Mesenchymal stem cell (in vitro differentiated cells and primary cell): Measurements from ENCODE around the gene KRIT1.

ENCODE experiments used
- DNase-seq: peaks from one replicate; pipeline ENCODE4 v3.0.0-alpha.2; 2013
- H2AFZ ChIP-seq: one replicate; pipeline ENCODE4 v1.6.1; 2013; ENCODE audit warnings: low read depth, mild to moderate bottlenecking, control low read depth, inconsistent platforms, low read length, moderate library complexity
- H2AK5ac ChIP-seq: 2 replicates; pipeline ENCODE4 v1.6.1; 2013; ENCODE audit warnings: low read length, moderate library complexity, mild to moderate bottlenecking, inconsistent platforms; ENCODE audit not compliant: severe bottlenecking
- H2BK120ac ChIP-seq: one replicate; pipeline ENCODE4 v1.6.1; 2013; ENCODE audit warnings: low read depth, mild to moderate bottlenecking, inconsistent platforms, low read length, moderate library complexity
- H2BK12ac ChIP-seq, 2 experiments: one replicate each; pipeline ENCODE4 v1.6.1; 2013; ENCODE audit warnings: inconsistent platforms in 2 of 2, low read length in 2 of 2, mild to moderate bottlenecking in 2 of 2, moderate library complexity in 2 of 2, control low read depth in 1 of 2
- H2BK15ac ChIP-seq: one replicate; pipeline ENCODE4 v1.6.1; 2013; ENCODE audit warnings: mild to moderate bottlenecking, low read depth, inconsistent platforms; ENCODE audit not compliant: poor library complexity, severe bottlenecking
- H2BK5ac ChIP-seq: 2 replicates; pipeline ENCODE4 v1.6.1; 2013; ENCODE audit warnings: low read depth, mild to moderate bottlenecking, low read length, control low read depth, inconsistent platforms; ENCODE audit not compliant: poor library complexity, severe bottlenecking
- H3K14ac ChIP-seq, 2 experiments: one replicate each; pipeline ENCODE4 v1.6.1; 2013; ENCODE audit warnings: inconsistent platforms in 2 of 2, low read length in 2 of 2, control low read depth in 1 of 2, mild to moderate bottlenecking in 1 of 2, moderate library complexity in 1 of 2
- H3K18ac ChIP-seq, 2 experiments: one replicate each; pipeline ENCODE4 v1.6.1; 2013; ENCODE audit warnings: inconsistent platforms in 2 of 2, low read length in 2 of 2, control low read depth in 1 of 2, low read depth in 1 of 2, mild to moderate bottlenecking in 1 of 2
- H3K23ac ChIP-seq, 2 experiments: one replicate each; pipeline ENCODE4 v1.6.1; 2013; ENCODE audit warnings: inconsistent platforms in 2 of 2, low read length in 2 of 2, mild to moderate bottlenecking in 2 of 2, moderate library complexity in 2 of 2, control low read depth in 1 of 2
- H3K27ac ChIP-seq: 2 replicates; pipeline ENCODE4 v1.5.1; 2013; ENCODE audit warnings: mild to moderate bottlenecking, moderate library complexity, low read length, control low read depth, inconsistent platforms; ENCODE audit not compliant: poor library complexity, severe bottlenecking
- H3K27me3 ChIP-seq, 2 experiments: 2 replicates each; pipeline versions ENCODE4 v1.6.1 to v1.7.0; 2013; ENCODE audit warnings: low read length in 2 of 2, mild to moderate bottlenecking in 2 of 2, moderate library complexity in 2 of 2, control low read depth in 1 of 2, inconsistent platforms in 1 of 2; ENCODE audit not compliant: control insufficient read depth in 1 of 2, insufficient read depth in 1 of 2
- H3K36me3 ChIP-seq, 2 experiments: 2 replicates each; pipeline versions ENCODE4 v1.6.1 to v1.7.0; 2013; ENCODE audit warnings: low read length in 2 of 2, control low read depth in 1 of 2, inconsistent platforms in 1 of 2, low read depth in 1 of 2, mild to moderate bottlenecking in 1 of 2; ENCODE audit not compliant: insufficient read depth in 2 of 2, control insufficient read depth in 1 of 2
- H3K4ac ChIP-seq, 2 experiments: one replicate each; pipeline ENCODE4 v1.6.1; 2013; ENCODE audit warnings: inconsistent platforms in 2 of 2, low read length in 2 of 2, mild to moderate bottlenecking in 2 of 2, moderate library complexity in 2 of 2, control low read depth in 1 of 2, low read depth in 1 of 2
- H3K4me1 ChIP-seq: 2 replicates; pipeline ENCODE4 v1.6.1; 2013; ENCODE audit warnings: low read depth, low read length, control low read depth; ENCODE audit not compliant: control insufficient read depth, insufficient read depth
- H3K4me2 ChIP-seq: 2 replicates; pipeline ENCODE4 v1.6.1; 2013; ENCODE audit warnings: low read length, mild to moderate bottlenecking, inconsistent platforms; ENCODE audit not compliant: poor library complexity, severe bottlenecking
- H3K4me3 ChIP-seq, 2 experiments: 2 replicates each; pipeline versions ENCODE4 v1.5.1 to v1.7.0; 2013; ENCODE audit warnings: low read length in 2 of 2, mild to moderate bottlenecking in 2 of 2, control low read depth in 1 of 2, low read depth in 1 of 2; ENCODE audit not compliant: insufficient read depth in 1 of 2
- H3K79me1 ChIP-seq: replicated peaks from 2 replicates; pipeline ENCODE4 v1.6.1; 2013; ENCODE audit warnings: mild to moderate bottlenecking, control low read depth, low read length, inconsistent platforms; ENCODE audit not compliant: poor library complexity, severe bottlenecking
- H3K9ac ChIP-seq: 2 replicates; pipeline ENCODE4 v1.7.0; 2013; ENCODE audit warnings: mild to moderate bottlenecking, low read length, moderate library complexity
- H3K9me3 ChIP-seq: 2 replicates; pipeline ENCODE4 v1.7.0; 2013; ENCODE audit warnings: mild to moderate bottlenecking, low read length; ENCODE audit not compliant: control insufficient read depth
- H4K8ac ChIP-seq: one replicate; pipeline ENCODE4 v1.6.1; 2013; ENCODE audit warnings: inconsistent platforms, mild to moderate bottlenecking, low read length, moderate library complexity
- H4K91ac ChIP-seq: one replicate; pipeline ENCODE4 v1.6.1; 2013; ENCODE audit warnings: mild to moderate bottlenecking, low read length, inconsistent platforms
- WGBS: methylation state at CpG from one replicate; pipeline ENCODE4 v1.1.7; 2013; ENCODE audit warnings: mixed read lengths; 5-methylcytosine and 5-hydroxymethylcytosine counted together

Gene KRIT1

GRCh38 chr7:92230547-92230946 lies 15.2 kb downstream of the KRIT1 start:
- no peak overlapping the region for H3K4me2 ChIP-seq
- no peak overlapping the region for H3K9ac ChIP-seq
- H2BK5ac ChIP-seq: no peak overlapping the region
- H3K4ac ChIP-seq: no peak overlapping the region
- no peak overlapping the region for H2BK12ac ChIP-seq
- no peak overlapping the region for H3K4me3 ChIP-seq
- no peak overlapping the region for H2BK120ac ChIP-seq
- H2AK5ac ChIP-seq: no peak overlapping the region
- no peaks in the 10 kb centered on the region for H3K27me3 ChIP-seq
- no peak overlapping the region for H3K14ac ChIP-seq
- H3K4me1 ChIP-seq: no peaks in the 10 kb centered on the region
- H4K91ac ChIP-seq: no peak overlapping the region
- no peak overlapping the region for H3K27ac ChIP-seq
- H3K9me3 ChIP-seq: peaks cover 4% of the 10 kb centered on the region
- 85% methylated on average over 2 of the region's 2 CpGs for WGBS
- H3K18ac ChIP-seq: no peak overlapping the region
- H3K36me3 ChIP-seq: peaks cover 8 to 93% of the 10 kb centered on the region in 2 experiments
- H2AFZ ChIP-seq: no peak overlapping the region
- H3K79me1 ChIP-seq: peaks cover 7% of the 10 kb centered on the region
- DNase-seq: no peak
- no peak overlapping the region for H4K8ac ChIP-seq
- H2BK15ac ChIP-seq: no peak overlapping the region
- no peak overlapping the region for H3K23ac ChIP-seq

DNA sequence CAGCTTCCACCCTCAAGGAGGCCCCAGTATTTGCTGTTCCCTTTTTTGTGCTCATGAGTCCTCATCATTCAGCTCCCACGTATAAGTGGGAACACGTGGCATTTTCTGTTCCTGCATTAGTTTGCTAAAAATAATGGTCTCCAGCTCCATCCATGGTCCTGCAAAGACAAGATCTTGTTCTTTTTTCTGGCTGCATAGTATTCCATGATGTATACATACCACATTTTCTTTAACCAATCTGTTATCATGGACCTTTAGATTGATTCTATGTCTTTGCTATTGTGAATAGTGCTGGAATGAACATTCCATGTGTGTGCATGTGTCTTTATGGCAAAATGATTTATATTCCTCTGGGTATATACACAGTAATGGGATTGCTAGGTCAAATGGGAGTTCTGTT lies 17.0 kb downstream of the KRIT1 start:
- DNase-seq: no peak
- Histone ChIP-seq H2BK120ac (no peak overlapping the region), H3K27me3 (no peaks in the 10 kb centered on the region), H4K91ac (no peak overlapping the region), H4K8ac (no peak overlapping the region), H2AK5ac (no peak overlapping the region), H3K23ac (no peak overlapping the region), H3K79me1 (peaks cover 5% of the 10 kb centered on the region), H3K9me3 (peaks cover 4% of the 10 kb centered on the region), H3K27ac (no peak overlapping the region), H2BK15ac (no peak overlapping the region), H3K4me1 (no peaks in the 10 kb centered on the region), H2BK12ac (no peak overlapping the region), H3K4me2 (no peak overlapping the region), H3K14ac (no peak overlapping the region), H3K9ac (no peak overlapping the region), H3K4ac (no peak overlapping the region), H2BK5ac (no peak overlapping the region), H3K18ac (no peak overlapping the region), H2AFZ (no peak overlapping the region), H3K36me3 (peaks cover 11 to 92% of the 10 kb centered on the region in 2 experiments), H3K4me3 (no peak overlapping the region)
- 100% methylated on average over 2 of the region's 2 CpGs for WGBS

DNA sequence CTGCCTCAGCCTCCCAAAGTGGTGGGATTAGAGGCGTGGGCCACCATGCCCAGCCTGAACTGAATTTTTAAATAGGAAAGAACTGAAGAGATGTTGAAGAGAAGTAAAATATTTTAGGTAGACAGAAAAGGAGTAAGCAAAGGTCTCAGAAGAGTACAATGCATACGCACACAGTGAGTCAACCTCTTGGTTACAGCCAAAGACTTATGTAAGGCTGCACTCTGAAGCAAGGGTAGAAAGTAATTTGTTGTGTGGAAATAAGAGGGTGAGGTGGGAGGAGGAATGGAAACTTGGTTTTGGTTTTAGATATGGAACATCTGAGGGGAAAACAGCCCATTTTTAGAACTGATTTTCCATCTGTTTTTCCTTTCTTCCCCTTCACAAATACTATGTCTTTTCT lies 17.6 kb downstream of the KRIT1 start:
- no peak overlapping the region for H2AFZ ChIP-seq
- no peak overlapping the region for H2BK120ac ChIP-seq
- H3K4me2 ChIP-seq: no peak overlapping the region
- no peak overlapping the region for H2AK5ac ChIP-seq
- DNase-seq: no peak
- peaks cover 11 to 91% of the 10 kb centered on the region in 2 experiments for H3K36me3 ChIP-seq
- no peak overlapping the region for H2BK15ac ChIP-seq
- H3K9me3 ChIP-seq: peaks cover 4% of the 10 kb centered on the region
- peaks cover 4% of the 10 kb centered on the region for H3K79me1 ChIP-seq
- no peak overlapping the region for H2BK12ac ChIP-seq
- H3K4me3 ChIP-seq: no peak overlapping the region
- H3K27ac ChIP-seq: no peak overlapping the region
- no peak overlapping the region for H3K23ac ChIP-seq
- H3K9ac ChIP-seq: no peak overlapping the region
- no peak overlapping the region for H3K4ac ChIP-seq
- no peak overlapping the region for H3K14ac ChIP-seq
- 97% methylated on average over 2 of the region's 2 CpGs for WGBS
- H3K4me1 ChIP-seq: no peaks in the 10 kb centered on the region
- no peak overlapping the region for H4K91ac ChIP-seq
- H3K27me3 ChIP-seq: no peaks in the 10 kb centered on the region
- H4K8ac ChIP-seq: no peak overlapping the region
- H3K18ac ChIP-seq: no peak overlapping the region
- no peak overlapping the region for H2BK5ac ChIP-seq

DNA sequence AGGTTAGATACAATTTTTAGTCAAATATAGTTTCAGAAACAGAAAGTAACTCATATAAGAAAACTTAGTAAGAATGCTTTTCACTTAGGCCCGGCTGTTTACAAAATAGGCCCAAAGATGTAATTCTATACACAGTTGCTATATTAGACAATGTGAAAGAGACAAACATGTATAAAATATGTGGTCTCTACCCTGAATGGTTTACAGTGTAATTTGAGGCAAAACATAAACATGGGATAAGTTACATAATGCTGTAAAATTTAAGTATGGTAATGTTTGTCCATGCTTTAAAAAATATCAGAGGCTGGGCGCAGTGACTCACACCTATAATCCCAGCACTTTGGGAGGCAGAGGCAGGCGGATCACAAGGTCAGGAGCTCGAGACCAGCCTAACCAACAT lies 18.7 kb downstream of the KRIT1 start:
- Histone ChIP-seq H2BK15ac (no peak overlapping the region), H3K27ac (no peak overlapping the region), H3K27me3 (no peaks in the 10 kb centered on the region), H2BK12ac (no peak overlapping the region), H2BK5ac (no peak overlapping the region), H2BK120ac (no peak overlapping the region), H2AFZ (no peak overlapping the region), H4K8ac (no peak overlapping the region), H3K79me1 (peaks cover 4% of the 10 kb centered on the region), H3K4me2 (no peak overlapping the region), H3K4me1 (no peaks in the 10 kb centered on the region), H3K9me3 (peaks cover 4% of the 10 kb centered on the region), H3K4ac (no peak overlapping the region), H2AK5ac (no peak overlapping the region), H3K4me3 (no peak overlapping the region), H4K91ac (no peak overlapping the region), H3K36me3 (peaks cover 10 to 91% of the 10 kb centered on the region in 2 experiments), H3K23ac (no peak overlapping the region), H3K18ac (no peak overlapping the region), H3K14ac (no peak overlapping the region), H3K9ac (no peak overlapping the region)
- 100% methylated on average over 1 of the region's 4 CpGs for WGBS
- no peak for DNase-seq
